H1 (cell line): Measurements from ENCODE around the gene TRMT2B. TPM values are rescaled to one million over a fixed set of nuclear protein-coding genes. Genes with fewer than 3 reads are reported as not detected.
A peak's percentile ranks its signal among the peaks of the same experiment; 100 is the strongest.

ENCODE experiments used
- CTCF ChIA-PET: fragments of 300-600 bp; sonication (Branson Sonifier 250); formaldehyde crosslinking; loops from one replicate; lab custom pipeline; 2021; ENCODE audit not compliant: partially characterized antibody; lab: Charles Lee
- POLR2A ChIA-PET: fragments of 300-600 bp; sonication (Branson Sonifier 250); formaldehyde crosslinking; loops from one replicate; lab custom pipeline; 2021; ENCODE audit warnings: inconsistent platforms; ENCODE audit not compliant: partially characterized antibody; lab: Charles Lee
- DNase-seq, 2 experiments: peaks; one replicate each; pipeline versions ENCODE4 v3.0.0 to v3.0.0-alpha.2; 2010 to 2022; ENCODE audit warnings: low spot score in 2 of 2, low read depth in 1 of 2, mixed read lengths in 1 of 2
- FAIRE-seq: peaks from 2 replicates; lab custom pipeline; 2011; peaks lifted over from hg19 to GRCh38; lab: Jason Lieb, UNC
- H2AFZ ChIP-seq: 2 replicates; pipeline ENCODE4 v1.8.1; 2012; ENCODE audit warnings: low read length, inconsistent platforms
- H2AK5ac ChIP-seq: 2 replicates; pipeline ENCODE4 v1.6.1; 2013; ENCODE audit warnings: low read depth, low read length
- H2BK120ac ChIP-seq: replicated peaks from 2 replicates; pipeline ENCODE3; 2013; ENCODE audit warnings: low read depth, low read length, inconsistent platforms
- H2BK12ac ChIP-seq: 2 replicates; pipeline ENCODE4 v1.6.1; 2013; ENCODE audit warnings: low read depth, low read length
- H2BK15ac ChIP-seq: 2 replicates; pipeline ENCODE4 v1.6.1; 2013; ENCODE audit warnings: low read length
- H2BK20ac ChIP-seq: 2 replicates; pipeline ENCODE4 v1.6.1; 2013; ENCODE audit warnings: low read length
- H2BK5ac ChIP-seq: 2 replicates; pipeline ENCODE4 v1.6.1; 2013; ENCODE audit warnings: low read depth, low read length
- H3K14ac ChIP-seq: 2 replicates; pipeline ENCODE4 v1.6.1; 2013; ENCODE audit warnings: inconsistent platforms; ENCODE audit not compliant: insufficient read length
- H3K18ac ChIP-seq: 2 replicates; pipeline ENCODE4 v1.6.1; 2013; ENCODE audit warnings: low read length; ENCODE audit errors: extremely low read depth
- H3K23ac ChIP-seq: 2 replicates; pipeline ENCODE4 v1.6.1; 2013; ENCODE audit warnings: inconsistent platforms; ENCODE audit not compliant: insufficient read length
- H3K23me2 ChIP-seq: 2 replicates; pipeline ENCODE4 v1.6.1; 2013; ENCODE audit warnings: low read depth, low read length
- H3K27ac ChIP-seq: 2 replicates; pipeline ENCODE4 v1.6.1; 2011; ENCODE audit warnings: low read depth, low read length, inconsistent platforms
- H3K27me3 ChIP-seq, 4 experiments: replicated peaks in 1 of 4; 1 replicate in 1 of 4; 2 replicates in 3 of 4; pipeline versions ENCODE4 v1.6.1 to v1.8.1; 2011 to 2013; ENCODE audit warnings: low read length in 3 of 4, mild to moderate bottlenecking in 3 of 4, inconsistent platforms in 2 of 4, mixed read lengths in 2 of 4, moderate library complexity in 1 of 4; ENCODE audit not compliant: control insufficient read depth in 3 of 4, insufficient read depth in 3 of 4; ENCODE audit errors: extremely low read depth in 1 of 4
- H3K36me3 ChIP-seq, 4 experiments: 2 replicates each; pipeline versions ENCODE4 v1.6.1 to v1.8.1; 2011 to 2013; ENCODE audit warnings: mild to moderate bottlenecking in 4 of 4, low read length in 3 of 4, moderate library complexity in 2 of 4, control low read depth in 1 of 4, inconsistent platforms in 1 of 4; ENCODE audit not compliant: insufficient read depth in 4 of 4, control insufficient read depth in 2 of 4
- H3K4ac ChIP-seq: replicated peaks from 2 replicates; pipeline ENCODE3; 2013; ENCODE audit warnings: low read length, low read depth, mixed read lengths, inconsistent platforms; ENCODE audit not compliant: insufficient read length
- H3K4me1 ChIP-seq, 4 experiments: replicated peaks in 1 of 4; 1 replicate in 1 of 4; 2 replicates in 3 of 4; pipeline versions ENCODE4 v1.6.1 to v1.8.1; 2011 to 2013; ENCODE audit warnings: low read length in 3 of 4, inconsistent platforms in 2 of 4, mixed read lengths in 1 of 4; ENCODE audit not compliant: insufficient read depth in 4 of 4, control insufficient read depth in 3 of 4
- H3K4me2 ChIP-seq, 2 experiments: 2 replicates each; pipeline versions ENCODE4 v1.6.1 to v1.8.1; 2011 to 2013; ENCODE audit warnings: low read depth in 2 of 2, low read length in 2 of 2, control low read depth in 1 of 2, inconsistent platforms in 1 of 2, mild to moderate bottlenecking in 1 of 2; ENCODE audit not compliant: insufficient read depth in 1 of 2
- H3K4me3 ChIP-seq, 4 experiments: fragments of 200-600, 300-600 bp in 1 of 4; sonication (generic), shearing (Covaris generic), sonication (Bioruptor Twin) in 1 of 4; 2 replicates each; pipeline versions ENCODE4 v1.5.1 to v1.8.1; 2011 to 2016; ENCODE audit warnings: low read length in 4 of 4, low read depth in 3 of 4, control low read depth in 2 of 4, inconsistent platforms in 2 of 4, mild to moderate bottlenecking in 2 of 4, mixed read lengths in 1 of 4, moderate library complexity in 1 of 4; ENCODE audit not compliant: insufficient read depth in 2 of 4; ENCODE audit errors: extremely low read depth in 1 of 4
- H3K56ac ChIP-seq: replicated peaks from 2 replicates; pipeline ENCODE3; 2013; ENCODE audit warnings: low read depth, mild to moderate bottlenecking, mixed read lengths, low read length, inconsistent platforms; ENCODE audit not compliant: insufficient read length
- H3K79me1 ChIP-seq: 2 replicates; pipeline ENCODE4 v1.6.1; 2013; ENCODE audit warnings: low read depth, low read length, control low read depth
- H3K79me2 ChIP-seq, 2 experiments: 2 replicates each; pipeline versions ENCODE4 v1.6.1 to v1.8.1; 2012 to 2013; ENCODE audit warnings: low read length in 2 of 2, mild to moderate bottlenecking in 2 of 2, inconsistent platforms in 1 of 2; ENCODE audit not compliant: insufficient read depth in 2 of 2, control insufficient read depth in 1 of 2
- H3K9ac ChIP-seq, 4 experiments: replicated peaks in 1 of 4; 1 replicate in 1 of 4; 2 replicates in 3 of 4; pipeline versions ENCODE4 v1.6.1 to v1.8.1; 2011 to 2013; ENCODE audit warnings: low read depth in 3 of 4, low read length in 3 of 4, control low read depth in 2 of 4, mild to moderate bottlenecking in 2 of 4, moderate library complexity in 2 of 4, inconsistent platforms in 1 of 4; ENCODE audit errors: extremely low read depth in 1 of 4
- H3K9me3 ChIP-seq, 2 experiments: 2 replicates each; pipeline versions ENCODE4 v1.6.1 to v1.8.1; 2012 to 2013; ENCODE audit warnings: mild to moderate bottlenecking in 2 of 2, moderate library complexity in 2 of 2, control low read depth in 1 of 2, inconsistent platforms in 1 of 2, low read depth in 1 of 2, low read length in 1 of 2, mixed read lengths in 1 of 2; ENCODE audit not compliant: insufficient read depth in 2 of 2
- H4K20me1 ChIP-seq, 2 experiments: replicated peaks in 1 of 2; 2 replicates each; pipeline versions ENCODE3 to v1.8.1; 2011 to 2013; ENCODE audit warnings: inconsistent platforms in 2 of 2, low read length in 2 of 2, mild to moderate bottlenecking in 1 of 2; ENCODE audit not compliant: insufficient read depth in 2 of 2, control insufficient read depth in 1 of 2
- H4K5ac ChIP-seq: 2 replicates; pipeline ENCODE4 v1.6.1; 2013; ENCODE audit warnings: low read length, low read depth, mixed read lengths, inconsistent platforms; ENCODE audit not compliant: insufficient read length
- H4K8ac ChIP-seq: 2 replicates; pipeline ENCODE4 v1.8.0; 2013; ENCODE audit warnings: mild to moderate bottlenecking, moderate library complexity, low read length, inconsistent platforms; ENCODE audit not compliant: insufficient read depth; ENCODE audit errors: extremely low read depth
- H4K91ac ChIP-seq: replicated peaks from 2 replicates; pipeline ENCODE3; 2013; ENCODE audit warnings: low read length, mixed read lengths, inconsistent platforms; ENCODE audit not compliant: insufficient read length
- ASH2L ChIP-seq: fragments of 200-600, 300-600 bp; sonication (generic); IDR thresholded peaks from one replicate; pipeline ENCODE4 v1.7.1; 2017; ENCODE audit warnings: low read length
- CEBPB ChIP-seq: IDR thresholded peaks from 2 replicates; pipeline ENCODE4 v1.6.1; 2012; ENCODE audit warnings: low read depth, low read length
- EGR1 ChIP-seq: IDR thresholded peaks from 2 replicates; pipeline ENCODE4 v1.6.1; 2011; ENCODE audit warnings: low read depth, low read length, borderline replicate concordance
- JUN ChIP-seq: IDR thresholded peaks from 2 replicates; pipeline ENCODE4 v1.6.1; 2011; ENCODE audit warnings: low read depth, mild to moderate bottlenecking, improper control_type of control experiment, low read length
- NANOG ChIP-seq: IDR thresholded peaks from 2 replicates; pipeline ENCODE4 v1.6.1; 2011; ENCODE audit warnings: low read length, low read depth, mild to moderate bottlenecking, inconsistent platforms; ENCODE audit not compliant: insufficient read depth, poor library complexity, severe bottlenecking
- RAD21 ChIP-seq, 2 experiments: IDR thresholded peaks in 1 of 2; conservative IDR thresholded peaks in 1 of 2; 2 replicates each; pipeline ENCODE4 v1.6.1; 2011; ENCODE audit warnings: low read depth in 2 of 2, low read length in 2 of 2, improper control_type of control experiment in 1 of 2, inconsistent platforms in 1 of 2, mild to moderate bottlenecking in 1 of 2, moderate library complexity in 1 of 2
- SP1 ChIP-seq: IDR thresholded peaks from 2 replicates; pipeline ENCODE4 v1.6.1; 2011; ENCODE audit warnings: low read depth, low read length
- WGBS, 2 experiments: shearing (Covaris generic) in 1 of 2; methylation state at CpG; one replicate each; pipeline versions ENCODE4 v1.1.6 to v1.1.7; 2013 to 2015; ENCODE audit warnings: low lambda C conversion rate in 2 of 2, mixed read lengths in 2 of 2, inconsistent platforms in 1 of 2, low coverage in 1 of 2, missing lambda C conversion rate in 1 of 2; ENCODE audit not compliant: insufficient replicate concordance in 2 of 2, insufficient coverage in 1 of 2, insufficient read length in 1 of 2; ENCODE audit errors: extremely low coverage in 1 of 2, missing lambda C conversion rate in 1 of 2; 5-methylcytosine and 5-hydroxymethylcytosine counted together
- long read RNA-seq, 2 experiments: library from RNA in 1 of 2; library from capped mRNA in 1 of 2; stranded (forward); transcript quantifications; one replicate each; pipeline ENCODE4 v2.0.0, GENCODE V29; 2021; ENCODE audit warnings: inconsistent platforms in 1 of 2
- polyA minus RNA-seq, 3 experiments: library from RNA; depleted of rRNA, polyadenylated mRNA; stranded (reverse); fragments of >200 nt; gene quantifications; 1 replicate in 2 of 3; 2 replicates in 1 of 3; pipeline ENCODE4 v1.2.3, GENCODE V29; 2011
- polyA plus RNA-seq, 7 experiments: library from polyadenylated mRNA; depleted of rRNA in 3 of 7; stranded (reverse) in 5 of 7; unstranded in 2 of 7; fragments of >200 nt in 5 of 7; fragments of 200-250 nt in 2 of 7; gene quantifications; 1 replicate in 5 of 7; 2 replicates in 1 of 7; 4 replicates in 1 of 7; pipeline versions ENCODE4 v1.2.1 to v1.2.3, GENCODE V29; 2011 to 2013; ENCODE audit warnings: missing spikeins in 2 of 7, mixed read lengths in 2 of 7
- total RNA-seq: library from RNA; stranded (reverse); fragmentation: NEBNext Ultra II Directional; extraction: Animal tissue kit (Norgen Biotek cat#: 25700); gene quantifications from 2 replicates; pipeline ENCODE4 v1.2.1, GENCODE V29; 2021

The TRMT2B gene, protein sequence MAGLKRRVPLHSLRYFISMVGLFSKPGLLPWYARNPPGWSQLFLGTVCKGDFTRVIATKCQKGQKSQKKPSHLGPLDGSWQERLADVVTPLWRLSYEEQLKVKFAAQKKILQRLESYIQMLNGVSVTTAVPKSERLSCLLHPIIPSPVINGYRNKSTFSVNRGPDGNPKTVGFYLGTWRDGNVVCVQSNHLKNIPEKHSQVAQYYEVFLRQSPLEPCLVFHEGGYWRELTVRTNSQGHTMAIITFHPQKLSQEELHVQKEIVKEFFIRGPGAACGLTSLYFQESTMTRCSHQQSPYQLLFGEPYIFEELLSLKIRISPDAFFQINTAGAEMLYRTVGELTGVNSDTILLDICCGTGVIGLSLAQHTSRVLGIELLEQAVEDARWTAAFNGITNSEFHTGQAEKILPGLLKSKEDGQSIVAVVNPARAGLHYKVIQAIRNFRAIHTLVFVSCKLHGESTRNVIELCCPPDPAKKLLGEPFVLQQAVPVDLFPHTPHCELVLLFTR
- total RNA-seq (12.1 and 12.4 TPM in 2 replicates), polyA plus RNA-seq (2011; rRNA removed) (12.1 and 12.2 TPM in 2 replicates), polyA minus RNA-seq (2011; rRNA and poly(A)+ RNA removed) (20.0 and 22.2 TPM in 2 replicates)
- 13.7 TPM for polyA plus RNA-seq (2011; cell fraction: cytosol; rRNA removed)
- 10.6 TPM for polyA plus RNA-seq (2011; cell fraction: nucleus; rRNA removed)
- polyA plus RNA-seq (2012, experiment 1 of 2): 9.9 to 12.3 TPM (median 10.5 TPM) in 4 replicates
- 7.9 TPM for polyA plus RNA-seq (2012, experiment 2 of 2)
- polyA plus RNA-seq (2013, experiment 1 of 2): 7.9 TPM
- 7.7 TPM for polyA plus RNA-seq (2013, experiment 2 of 2)
- 5.9 TPM for polyA minus RNA-seq (2011; cell fraction: cytosol; rRNA and poly(A)+ RNA removed)
- polyA minus RNA-seq (2011; cell fraction: nucleus; rRNA and poly(A)+ RNA removed): 15.8 TPM
- long read RNA-seq, experiment 1, partial matches to known transcripts: 0 of 10 reads
- long read RNA-seq, experiment 1, other reads (novel, unspliced or antisense): 10 of 10 reads
- long read RNA-seq, experiment 2, partial matches to known transcripts: 0 of 4 reads
- long read RNA-seq, experiment 2, other reads (novel, unspliced or antisense): 4 of 4 reads

- Histone ChIP-seq H4K20me1 (no peaks in the 10 kb centered on the region), H2BK12ac (no peak within 1 kb of the TSS), H3K18ac (no peak within 1 kb of the TSS), H3K79me2 (no peaks in the 10 kb centered on the region), H2BK20ac (no peak within 1 kb of the TSS), H2BK15ac (no peak within 1 kb of the TSS), H4K8ac (no peak within 1 kb of the TSS), H3K27me3 (no peaks in the 10 kb centered on the region), H2BK120ac (no peak within 1 kb of the TSS), H3K9me3 (no peaks in the 10 kb centered on the region), H3K56ac (no peak within 1 kb of the TSS), H3K23ac (no peak within 1 kb of the TSS), H3K79me1 (no peaks in the 10 kb centered on the region), H4K91ac (no peak within 1 kb of the TSS), H2BK5ac (no peak within 1 kb of the TSS), H3K36me3 (no peaks in the 10 kb centered on the region), H3K4me1 (no peaks in the 10 kb centered on the region; a peak in 2 of 7 replicates), H3K9ac (peak within 1 kb of the TSS; percentile 10 to 78 (median 62)), H3K4me2 (peak within 1 kb of the TSS; percentile 78 to 91), H2AFZ (peak within 1 kb of the TSS; percentile 92), H3K23me2 (peaks cover 2% of the 10 kb centered on the region; the same call in 1 of the 2 replicates), H2AK5ac (no peak within 1 kb of the TSS), H4K5ac (peak within 1 kb of the TSS; percentile 32), H3K27ac (no peak within 1 kb of the TSS; the same call in 1 of the 2 replicates), H3K4me3 (peak within 1 kb of the TSS; percentile 59 to 86 (median 64)), H3K4ac (no peak within 1 kb of the TSS), H3K14ac (no peak within 1 kb of the TSS)
- FAIRE-seq (peak; percentile 19), DNase-seq (peak; percentile 36 to 66)
- 1% methylated on average over 23 of the region's 43 CpGs; no CpG with 5 or more reads in 1 of the 2 experiments for WGBS, 2 experiments
- CTCF ChIA-PET: no interaction called here
- POLR2A ChIA-PET: no interaction called here
- TF ChIP-seq RAD21 (IDR thresholded peaks at IDR 0.05 in 1 of 2, conservative IDR thresholded peaks at IDR 0.05 in 1 of 2; ENCODE audit: low read depth in 2 of 2, low read length in 2 of 2) (no peak), EGR1 (no peak), JUN (no peak), CEBPB (no peak), ASH2L (peak; percentile 53), SP1 (no peak), NANOG (no peak)
Measured at GRCh38 chrX:101051549-101052302, at the start of gene TRMT2B. Gene TRMT2B, minus strand, starts transcription at chrX:101052111. Its CDS starts 9,822 bp downstream, at chrX:101042289.
